ENCODE measurements around the gene JARID2.

Gene JARID2

GRCh38 chr6:15247500-15248450 lies 1.9 kb downstream of the JARID2 start:
- DNase-seq = peak; percentile 29

GRCh38 chr6:15248451-15249370 lies 2.8 kb downstream of the JARID2 start:
- DNase-seq = peak; percentile 86

- DNase-seq = no peak
Observed at GRCh38 chr6:15249371-15250019, 3.6 kb downstream of the JARID2 start.

GRCh38 chr6:15250187-15251168 lies 4.6 kb downstream of the JARID2 start:
- no peak for DNase-seq

GRCh38 chr6:15252195-15252594 lies 6.3 kb downstream of the JARID2 start:
- DNase-seq = no peak

- DNase-seq = no peak
Observed at GRCh38 chr6:15253203-15254022, 7.5 kb downstream of the JARID2 start.

- no peak for DNase-seq
Observed at GRCh38 chr6:15254070-15254975, 8.5 kb downstream of the JARID2 start.

GRCh38 chr6:15255481-15255880 lies 9.6 kb downstream of the JARID2 start:
- no peak for DNase-seq

- no peak for DNase-seq
Observed at GRCh38 chr6:15255909-15256395, 10.1 kb downstream of the JARID2 start.

GRCh38 chr6:15256538-15257271 lies 10.8 kb downstream of the JARID2 start:
- no peak for DNase-seq

- no peak for DNase-seq
Observed at GRCh38 chr6:15257357-15258132, 11.7 kb downstream of the JARID2 start.

GRCh38 chr6:15259766-15260098 lies 13.9 kb downstream of the JARID2 start:
- DNase-seq = no peak

- DNase-seq = no peak
Observed at GRCh38 chr6:15260099-15260821, 14.4 kb downstream of the JARID2 start.

- no peak for DNase-seq
Observed at GRCh38 chr6:15263780-15264374, 18.0 kb downstream of the JARID2 start.

GRCh38 chr6:15264412-15264811 lies 18.5 kb downstream of the JARID2 start:
- no peak for DNase-seq

GRCh38 chr6:15264902-15265761 lies 19.3 kb downstream of the JARID2 start:
- no peak for DNase-seq

All from NCI-H748 treated with DMSO at 0.1 percent for 48 hours (cell line).